WTC11 (cell line): ENCODE measurements around the gene SYT7. TPM values are rescaled to one million over a fixed set of nuclear protein-coding genes. Genes with fewer than 3 reads are reported as not detected.

Experiments
- ATAC-seq: fragments of 200-7000 bp; cut with Tn5 transposase; 2 replicates; pipeline ENCODE4 v1.10.0; 2021; ENCODE audit warnings: mild to moderate bottlenecking, moderate library complexity
- CTCF ChIA-PET: fragments of 300-600 bp; sonication (Branson Sonifier 250); formaldehyde crosslinking; loops from one replicate; lab custom pipeline; 2021; ENCODE audit warnings: antibody characterized with exemption; lab: Charles Lee
- POLR2A ChIA-PET: fragments of 350-600 bp; sonication (Branson Sonifier 250); formaldehyde crosslinking; loops from one replicate; lab custom pipeline; 2021; ENCODE audit warnings: antibody characterized with exemption; lab: Charles Lee
- DNase-seq: peaks from one replicate; pipeline ENCODE4 v3.0.0; 2021; ENCODE audit warnings: low spot score
- H3K27ac Mint-ChIP-seq: 2 replicates; pipeline ENCODE4 v1.8.0; 2021; ENCODE audit warnings: mixed read lengths
- H3K27me3 Mint-ChIP-seq: 2 replicates; pipeline ENCODE4 v1.8.0; 2021; ENCODE audit warnings: low read depth, mild to moderate bottlenecking, moderate library complexity, mixed read lengths
- H3K36me3 Mint-ChIP-seq: 2 replicates; pipeline ENCODE4 v1.8.0; 2021; ENCODE audit warnings: mixed read lengths
- H3K4me1 Mint-ChIP-seq: 2 replicates; pipeline ENCODE4 v1.8.0; 2022; ENCODE audit warnings: mixed read lengths
- H3K4me3 Mint-ChIP-seq: 2 replicates; pipeline ENCODE4 v1.8.0; 2021; ENCODE audit warnings: mild to moderate bottlenecking, moderate library complexity, mixed read lengths
- H3K9me3 Mint-ChIP-seq: 2 replicates; pipeline ENCODE4 v1.8.0; 2021; ENCODE audit warnings: mixed read lengths
- CREB1 ChIP-seq: sonication (generic); formaldehyde crosslinking; IDR thresholded peaks from 2 replicates; pipeline ENCODE4 v1.8.0; 2023; ENCODE audit warnings: mild to moderate bottlenecking, missing genetic modification reagents
- CREM ChIP-seq: sonication (generic); formaldehyde crosslinking; IDR thresholded peaks from 2 replicates; pipeline ENCODE4 v1.8.1; 2022; ENCODE audit warnings: mild to moderate bottlenecking, missing genetic modification reagents, moderate library complexity
- ELF4 ChIP-seq: sonication (generic); formaldehyde crosslinking; IDR thresholded peaks from 2 replicates; pipeline ENCODE4 v1.8.1; 2022; ENCODE audit warnings: low read depth, mild to moderate bottlenecking, moderate library complexity, missing genetic modification reagents
- ESRRA ChIP-seq: sonication (generic); formaldehyde crosslinking; IDR thresholded peaks from 2 replicates; pipeline ENCODE4 v1.8.1; 2022; ENCODE audit warnings: mild to moderate bottlenecking, missing genetic modification reagents, borderline replicate concordance
- FOXJ3 ChIP-seq: sonication (generic); formaldehyde crosslinking; IDR thresholded peaks from 2 replicates; pipeline ENCODE4 v1.9.0; 2021; ENCODE audit warnings: missing genetic modification reagents, mild to moderate bottlenecking, borderline replicate concordance
- GABPB1 ChIP-seq: sonication (generic); formaldehyde crosslinking; IDR thresholded peaks from 2 replicates; pipeline ENCODE4 v1.8.1; 2023; ENCODE audit warnings: mild to moderate bottlenecking, missing genetic modification reagents
- GTF2I ChIP-seq: fragments of 250-450 bp; sonication (Bioruptor Pico); conservative IDR thresholded peaks from 2 replicates; pipeline ENCODE4 v1.4.0; 2021; ENCODE audit warnings: mild to moderate bottlenecking
- HMGA2 ChIP-seq: fragments of 250-450 bp; sonication (Bioruptor Pico); IDR thresholded peaks from 2 replicates; pipeline ENCODE4 v1.4.0; 2021; ENCODE audit warnings: mild to moderate bottlenecking, moderate library complexity
- JUN ChIP-seq: sonication (generic); formaldehyde crosslinking; IDR thresholded peaks from 2 replicates; pipeline ENCODE4 v1.8.0; 2023; ENCODE audit warnings: mild to moderate bottlenecking, missing genetic modification reagents
- SP1 ChIP-seq: sonication (generic); formaldehyde crosslinking; conservative IDR thresholded peaks from 2 replicates; pipeline ENCODE4 v1.8.1; 2022; ENCODE audit warnings: missing genetic modification reagents
- TCF7 ChIP-seq: sonication (generic); formaldehyde crosslinking; IDR thresholded peaks from 2 replicates; pipeline ENCODE4 v1.8.0; 2022; ENCODE audit warnings: mild to moderate bottlenecking, low read depth, missing genetic modification reagents, moderate library complexity
- TEAD1 ChIP-seq: sonication (generic); formaldehyde crosslinking; IDR thresholded peaks from 2 replicates; pipeline ENCODE4 v1.8.0; 2022; ENCODE audit warnings: mild to moderate bottlenecking, missing genetic modification reagents
- ZNF671 ChIP-seq: fragments of 250-450 bp; sonication (Bioruptor Pico); IDR thresholded peaks from 2 replicates; pipeline ENCODE4 v1.8.0; 2021; ENCODE audit warnings: mild to moderate bottlenecking
- total RNA-seq: library from RNA; stranded (reverse); gene quantifications from 3 replicates; pipeline ENCODE4 v1.2.3, GENCODE V29; 2021
- TF ChIP-seq, protein P1 (sequence below): sonication (generic); formaldehyde crosslinking; IDR thresholded peaks from 2 replicates; pipeline ENCODE4 v1.8.1; 2023; ENCODE audit warnings: mild to moderate bottlenecking, moderate library complexity, missing genetic modification reagents
- TF ChIP-seq, protein P2 (sequence below): sonication (generic); formaldehyde crosslinking; IDR thresholded peaks from 2 replicates; pipeline ENCODE4 v1.8.0; 2023; ENCODE audit warnings: mild to moderate bottlenecking, missing genetic modification reagents
- TF ChIP-seq, protein P3 (sequence below): sonication (generic); formaldehyde crosslinking; IDR thresholded peaks from 2 replicates; pipeline ENCODE4 v1.8.1; 2022; ENCODE audit warnings: missing genetic modification reagents, borderline replicate concordance
- TF ChIP-seq, protein P4 (sequence below): sonication (generic); formaldehyde crosslinking; IDR thresholded peaks from 2 replicates; pipeline ENCODE4 v1.8.1; 2023; ENCODE audit warnings: mild to moderate bottlenecking, missing genetic modification reagents, borderline replicate concordance
- TF ChIP-seq, protein P5 (sequence below): sonication (generic); formaldehyde crosslinking; IDR thresholded peaks from 2 replicates; pipeline ENCODE4 v1.8.1; 2023; ENCODE audit warnings: mild to moderate bottlenecking, missing genetic modification reagents
- TF ChIP-seq, protein P6 (sequence below): fragments of 250-450 bp; sonication (Bioruptor Pico); IDR thresholded peaks from 2 replicates; pipeline ENCODE4 v1.9.0; 2021; ENCODE audit warnings: mild to moderate bottlenecking
- TF ChIP-seq, protein P7 (sequence below): sonication (generic); formaldehyde crosslinking; IDR thresholded peaks from 2 replicates; pipeline ENCODE4 v1.8.1; 2022; ENCODE audit warnings: mild to moderate bottlenecking, missing genetic modification reagents, moderate library complexity, borderline replicate concordance
- TF ChIP-seq, protein P8 (sequence below): sonication (generic); formaldehyde crosslinking; conservative IDR thresholded peaks from 2 replicates; pipeline ENCODE4 v1.8.1; 2022; ENCODE audit warnings: mild to moderate bottlenecking, missing genetic modification reagents
- TF ChIP-seq, protein P9 (sequence below): sonication (generic); formaldehyde crosslinking; IDR thresholded peaks from 2 replicates; pipeline ENCODE4 v1.8.1; 2023; ENCODE audit warnings: mild to moderate bottlenecking, missing genetic modification reagents, moderate library complexity

The SYT7 gene
- total RNA-seq, 1 experiment from 2014 or later: 12.5 TPM

DNA sequence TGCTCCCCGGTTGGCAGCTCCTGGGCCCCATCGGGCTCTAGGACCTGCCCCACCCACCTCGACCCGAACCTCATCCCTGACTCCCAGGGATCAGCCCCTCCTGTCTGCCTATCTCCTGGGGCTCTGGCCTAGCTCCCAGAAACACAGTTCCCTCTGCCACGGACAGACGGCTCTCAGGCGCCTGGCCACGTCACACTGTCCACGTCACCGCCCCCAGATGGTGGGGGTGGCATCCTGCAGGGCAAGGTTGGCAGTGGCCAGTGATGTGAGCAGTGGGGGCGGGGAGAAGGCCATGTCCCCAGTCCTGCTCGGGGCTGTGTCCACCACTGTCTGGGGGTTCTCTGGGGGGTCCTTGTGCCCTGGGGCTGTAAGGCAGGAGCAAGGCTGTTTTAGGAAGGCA, 29.2 kb downstream of the SYT7 start (continued):
- TF ChIP-seq, protein P1, sequence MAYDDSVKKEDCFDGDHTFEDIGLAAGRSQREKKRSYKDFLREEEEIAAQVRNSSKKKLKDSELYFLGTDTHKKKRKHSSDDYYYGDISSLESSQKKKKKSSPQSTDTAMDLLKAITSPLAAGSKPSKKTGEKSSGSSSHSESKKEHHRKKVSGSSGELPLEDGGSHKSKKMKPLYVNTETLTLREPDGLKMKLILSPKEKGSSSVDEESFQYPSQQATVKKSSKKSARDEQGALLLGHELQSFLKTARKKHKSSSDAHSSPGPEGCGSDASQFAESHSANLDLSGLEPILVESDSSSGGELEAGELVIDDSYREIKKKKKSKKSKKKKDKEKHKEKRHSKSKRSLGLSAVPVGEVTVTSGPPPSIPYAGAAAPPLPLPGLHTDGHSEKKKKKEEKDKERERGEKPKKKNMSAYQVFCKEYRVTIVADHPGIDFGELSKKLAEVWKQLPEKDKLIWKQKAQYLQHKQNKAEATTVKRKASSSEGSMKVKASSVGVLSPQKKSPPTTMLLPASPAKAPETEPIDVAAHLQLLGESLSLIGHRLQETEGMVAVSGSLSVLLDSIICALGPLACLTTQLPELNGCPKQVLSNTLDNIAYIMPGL (CRISPR knock-in tag): no peak
- TF ChIP-seq ELF4 (CRISPR knock-in tag) (no peak), ESRRA (CRISPR knock-in tag) (no peak), FOXJ3 (no peak), CREM (CRISPR knock-in tag) (no peak), TCF7 (CRISPR knock-in tag) (no peak)
- TF ChIP-seq, protein P2, sequence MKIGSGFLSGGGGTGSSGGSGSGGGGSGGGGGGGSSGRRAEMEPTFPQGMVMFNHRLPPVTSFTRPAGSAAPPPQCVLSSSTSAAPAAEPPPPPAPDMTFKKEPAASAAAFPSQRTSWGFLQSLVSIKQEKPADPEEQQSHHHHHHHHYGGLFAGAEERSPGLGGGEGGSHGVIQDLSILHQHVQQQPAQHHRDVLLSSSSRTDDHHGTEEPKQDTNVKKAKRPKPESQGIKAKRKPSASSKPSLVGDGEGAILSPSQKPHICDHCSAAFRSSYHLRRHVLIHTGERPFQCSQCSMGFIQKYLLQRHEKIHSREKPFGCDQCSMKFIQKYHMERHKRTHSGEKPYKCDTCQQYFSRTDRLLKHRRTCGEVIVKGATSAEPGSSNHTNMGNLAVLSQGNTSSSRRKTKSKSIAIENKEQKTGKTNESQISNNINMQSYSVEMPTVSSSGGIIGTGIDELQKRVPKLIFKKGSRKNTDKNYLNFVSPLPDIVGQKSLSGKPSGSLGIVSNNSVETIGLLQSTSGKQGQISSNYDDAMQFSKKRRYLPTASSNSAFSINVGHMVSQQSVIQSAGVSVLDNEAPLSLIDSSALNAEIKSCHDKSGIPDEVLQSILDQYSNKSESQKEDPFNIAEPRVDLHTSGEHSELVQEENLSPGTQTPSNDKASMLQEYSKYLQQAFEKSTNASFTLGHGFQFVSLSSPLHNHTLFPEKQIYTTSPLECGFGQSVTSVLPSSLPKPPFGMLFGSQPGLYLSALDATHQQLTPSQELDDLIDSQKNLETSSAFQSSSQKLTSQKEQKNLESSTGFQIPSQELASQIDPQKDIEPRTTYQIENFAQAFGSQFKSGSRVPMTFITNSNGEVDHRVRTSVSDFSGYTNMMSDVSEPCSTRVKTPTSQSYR (CRISPR knock-in tag): no peak
- TF ChIP-seq, protein P3, sequence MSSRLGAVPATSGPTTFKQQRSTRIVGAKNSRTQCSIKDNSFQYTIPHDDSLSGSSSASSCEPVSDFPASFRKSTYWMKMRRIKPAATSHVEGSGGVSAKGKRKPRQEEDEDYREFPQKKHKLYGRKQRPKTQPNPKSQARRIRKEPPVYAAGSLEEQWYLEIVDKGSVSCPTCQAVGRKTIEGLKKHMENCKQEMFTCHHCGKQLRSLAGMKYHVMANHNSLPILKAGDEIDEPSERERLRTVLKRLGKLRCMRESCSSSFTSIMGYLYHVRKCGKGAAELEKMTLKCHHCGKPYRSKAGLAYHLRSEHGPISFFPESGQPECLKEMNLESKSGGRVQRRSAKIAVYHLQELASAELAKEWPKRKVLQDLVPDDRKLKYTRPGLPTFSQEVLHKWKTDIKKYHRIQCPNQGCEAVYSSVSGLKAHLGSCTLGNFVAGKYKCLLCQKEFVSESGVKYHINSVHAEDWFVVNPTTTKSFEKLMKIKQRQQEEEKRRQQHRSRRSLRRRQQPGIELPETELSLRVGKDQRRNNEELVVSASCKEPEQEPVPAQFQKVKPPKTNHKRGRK (CRISPR knock-in tag): no peak
- TF ChIP-seq, protein P4, sequence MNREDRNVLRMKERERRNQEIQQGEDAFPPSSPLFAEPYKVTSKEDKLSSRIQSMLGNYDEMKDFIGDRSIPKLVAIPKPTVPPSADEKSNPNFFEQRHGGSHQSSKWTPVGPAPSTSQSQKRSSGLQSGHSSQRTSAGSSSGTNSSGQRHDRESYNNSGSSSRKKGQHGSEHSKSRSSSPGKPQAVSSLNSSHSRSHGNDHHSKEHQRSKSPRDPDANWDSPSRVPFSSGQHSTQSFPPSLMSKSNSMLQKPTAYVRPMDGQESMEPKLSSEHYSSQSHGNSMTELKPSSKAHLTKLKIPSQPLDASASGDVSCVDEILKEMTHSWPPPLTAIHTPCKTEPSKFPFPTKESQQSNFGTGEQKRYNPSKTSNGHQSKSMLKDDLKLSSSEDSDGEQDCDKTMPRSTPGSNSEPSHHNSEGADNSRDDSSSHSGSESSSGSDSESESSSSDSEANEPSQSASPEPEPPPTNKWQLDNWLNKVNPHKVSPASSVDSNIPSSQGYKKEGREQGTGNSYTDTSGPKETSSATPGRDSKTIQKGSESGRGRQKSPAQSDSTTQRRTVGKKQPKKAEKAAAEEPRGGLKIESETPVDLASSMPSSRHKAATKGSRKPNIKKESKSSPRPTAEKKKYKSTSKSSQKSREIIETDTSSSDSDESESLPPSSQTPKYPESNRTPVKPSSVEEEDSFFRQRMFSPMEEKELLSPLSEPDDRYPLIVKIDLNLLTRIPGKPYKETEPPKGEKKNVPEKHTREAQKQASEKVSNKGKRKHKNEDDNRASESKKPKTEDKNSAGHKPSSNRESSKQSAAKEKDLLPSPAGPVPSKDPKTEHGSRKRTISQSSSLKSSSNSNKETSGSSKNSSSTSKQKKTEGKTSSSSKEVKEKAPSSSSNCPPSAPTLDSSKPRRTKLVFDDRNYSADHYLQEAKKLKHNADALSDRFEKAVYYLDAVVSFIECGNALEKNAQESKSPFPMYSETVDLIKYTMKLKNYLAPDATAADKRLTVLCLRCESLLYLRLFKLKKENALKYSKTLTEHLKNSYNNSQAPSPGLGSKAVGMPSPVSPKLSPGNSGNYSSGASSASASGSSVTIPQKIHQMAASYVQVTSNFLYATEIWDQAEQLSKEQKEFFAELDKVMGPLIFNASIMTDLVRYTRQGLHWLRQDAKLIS: no peak

DNA sequence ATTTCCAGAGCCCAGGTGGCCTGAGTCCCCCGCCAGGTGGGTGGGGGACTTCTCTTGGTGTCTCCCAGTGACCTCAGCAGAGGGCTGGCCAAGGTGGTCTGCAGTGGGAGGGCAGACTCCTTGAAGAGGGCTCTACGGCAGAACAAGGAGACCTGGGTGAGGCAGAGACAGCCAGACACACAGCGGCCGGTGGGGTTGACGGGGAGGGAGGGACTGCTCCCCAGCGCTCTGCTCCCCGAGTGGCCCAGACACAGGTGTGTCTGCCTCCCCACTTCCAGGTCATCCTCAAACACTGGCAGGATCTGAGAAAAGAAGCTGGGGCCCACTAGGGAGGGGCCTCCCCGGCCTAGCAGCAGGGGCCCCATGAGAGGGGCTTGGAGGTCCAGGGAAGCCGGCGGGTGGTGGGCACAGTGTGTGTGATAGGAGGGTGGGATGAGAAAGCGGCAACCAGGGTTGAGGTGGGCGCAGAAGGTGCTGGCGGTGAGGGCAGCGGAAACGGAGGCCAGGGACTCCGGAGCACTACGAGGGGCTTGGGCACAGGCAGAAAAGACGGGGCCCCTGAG, 30.1 kb downstream of the SYT7 start:
- H3K36me3 Mint-ChIP-seq: no peaks in the 10 kb centered on the region
- POLR2A ChIA-PET: no interaction called here
- DNase-seq (no peak), ATAC-seq (no peak)
- no peaks in the 10 kb centered on the region for H3K9me3 Mint-ChIP-seq
- CTCF ChIA-PET: interaction anchor here (1.6 kb wide), 1 partner anchor 18 kb away, joined by 7 read pairs; no protein-coding TSS in a partner anchor
- H3K27ac Mint-ChIP-seq: no peak overlapping the region
- H3K27me3 Mint-ChIP-seq: peaks cover 15% of the 10 kb centered on the region
- H3K4me3 Mint-ChIP-seq: no peak overlapping the region
- peaks cover 30% of the 10 kb centered on the region for H3K4me1 Mint-ChIP-seq
- TF ChIP-seq TCF7 (CRISPR knock-in tag) (no peak), SP1 (CRISPR knock-in tag) (no peak), HMGA2 (CRISPR knock-in tag) (no peak), CREB1 (CRISPR knock-in tag) (no peak), GABPB1 (CRISPR knock-in tag) (no peak), JUN (no peak), TEAD1 (no peak), ZNF671 (CRISPR knock-in tag) (no peak), GTF2I (CRISPR knock-in tag) (no peak)
- TF ChIP-seq, protein P5, sequence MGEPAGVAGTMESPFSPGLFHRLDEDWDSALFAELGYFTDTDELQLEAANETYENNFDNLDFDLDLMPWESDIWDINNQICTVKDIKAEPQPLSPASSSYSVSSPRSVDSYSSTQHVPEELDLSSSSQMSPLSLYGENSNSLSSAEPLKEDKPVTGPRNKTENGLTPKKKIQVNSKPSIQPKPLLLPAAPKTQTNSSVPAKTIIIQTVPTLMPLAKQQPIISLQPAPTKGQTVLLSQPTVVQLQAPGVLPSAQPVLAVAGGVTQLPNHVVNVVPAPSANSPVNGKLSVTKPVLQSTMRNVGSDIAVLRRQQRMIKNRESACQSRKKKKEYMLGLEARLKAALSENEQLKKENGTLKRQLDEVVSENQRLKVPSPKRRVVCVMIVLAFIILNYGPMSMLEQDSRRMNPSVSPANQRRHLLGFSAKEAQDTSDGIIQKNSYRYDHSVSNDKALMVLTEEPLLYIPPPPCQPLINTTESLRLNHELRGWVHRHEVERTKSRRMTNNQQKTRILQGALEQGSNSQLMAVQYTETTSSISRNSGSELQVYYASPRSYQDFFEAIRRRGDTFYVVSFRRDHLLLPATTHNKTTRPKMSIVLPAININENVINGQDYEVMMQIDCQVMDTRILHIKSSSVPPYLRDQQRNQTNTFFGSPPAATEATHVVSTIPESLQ (CRISPR knock-in tag): no peak
- TF ChIP-seq, protein P6, sequence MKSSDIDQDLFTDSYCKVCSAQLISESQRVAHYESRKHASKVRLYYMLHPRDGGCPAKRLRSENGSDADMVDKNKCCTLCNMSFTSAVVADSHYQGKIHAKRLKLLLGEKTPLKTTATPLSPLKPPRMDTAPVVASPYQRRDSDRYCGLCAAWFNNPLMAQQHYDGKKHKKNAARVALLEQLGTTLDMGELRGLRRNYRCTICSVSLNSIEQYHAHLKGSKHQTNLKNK (CRISPR knock-in tag): no peak
- TF ChIP-seq, protein P7, sequence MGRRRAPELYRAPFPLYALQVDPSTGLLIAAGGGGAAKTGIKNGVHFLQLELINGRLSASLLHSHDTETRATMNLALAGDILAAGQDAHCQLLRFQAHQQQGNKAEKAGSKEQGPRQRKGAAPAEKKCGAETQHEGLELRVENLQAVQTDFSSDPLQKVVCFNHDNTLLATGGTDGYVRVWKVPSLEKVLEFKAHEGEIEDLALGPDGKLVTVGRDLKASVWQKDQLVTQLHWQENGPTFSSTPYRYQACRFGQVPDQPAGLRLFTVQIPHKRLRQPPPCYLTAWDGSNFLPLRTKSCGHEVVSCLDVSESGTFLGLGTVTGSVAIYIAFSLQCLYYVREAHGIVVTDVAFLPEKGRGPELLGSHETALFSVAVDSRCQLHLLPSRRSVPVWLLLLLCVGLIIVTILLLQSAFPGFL (CRISPR knock-in tag): no peak
- TF ChIP-seq, protein P8, sequence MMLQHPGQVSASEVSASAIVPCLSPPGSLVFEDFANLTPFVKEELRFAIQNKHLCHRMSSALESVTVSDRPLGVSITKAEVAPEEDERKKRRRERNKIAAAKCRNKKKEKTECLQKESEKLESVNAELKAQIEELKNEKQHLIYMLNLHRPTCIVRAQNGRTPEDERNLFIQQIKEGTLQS: no peak
- TF ChIP-seq, protein P9, sequence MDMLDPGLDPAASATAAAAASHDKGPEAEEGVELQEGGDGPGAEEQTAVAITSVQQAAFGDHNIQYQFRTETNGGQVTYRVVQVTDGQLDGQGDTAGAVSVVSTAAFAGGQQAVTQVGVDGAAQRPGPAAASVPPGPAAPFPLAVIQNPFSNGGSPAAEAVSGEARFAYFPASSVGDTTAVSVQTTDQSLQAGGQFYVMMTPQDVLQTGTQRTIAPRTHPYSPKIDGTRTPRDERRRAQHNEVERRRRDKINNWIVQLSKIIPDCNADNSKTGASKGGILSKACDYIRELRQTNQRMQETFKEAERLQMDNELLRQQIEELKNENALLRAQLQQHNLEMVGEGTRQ (CRISPR knock-in tag): no peak
